Astrocyte of the spinal cord (primary cell): ENCODE data around the gene C5orf52.

Experiments used
- DNase-seq: peaks from one replicate; pipeline ENCODE4 v3.0.0; 2011; ENCODE audit warnings: low read depth, low spot score
- H3K4me3 ChIP-seq: 2 replicates; pipeline ENCODE4 v1.5.1; 2011; ENCODE audit warnings: low read depth, mild to moderate bottlenecking, low read length, moderate library complexity
- CTCF ChIP-seq: IDR thresholded peaks from 2 replicates; pipeline ENCODE4 v1.5.1; 2012; ENCODE audit warnings: low read depth, mild to moderate bottlenecking, low read length, inconsistent platforms
- in situ Hi-C: cut with HindIII; loops from 2 replicates; pipeline ENCODE4 v1.10.0; 2017; ENCODE audit warnings: low sequenced_read_pairs

The C5orf52 gene

GRCh38 chr5:157649101-157649500 is 22.2 kb upstream of the C5orf52 start:
- no peak overlapping the region for H3K4me3 ChIP-seq
- TF ChIP-seq CTCF: no peak
- in situ Hi-C loops: no loop called here
- DNase-seq: no peak

GRCh38 chr5:157650991-157651611 is 20.2 kb upstream of the C5orf52 start:
- TF ChIP-seq CTCF: no peak
- H3K4me3 ChIP-seq: no peak overlapping the region
- DNase-seq: no peak
- in situ Hi-C loops: no loop called here

- H3K4me3 ChIP-seq: peak overlapping the region; percentile 19
- in situ Hi-C loops: no loop called here
- TF ChIP-seq CTCF: peak; percentile 28
- peak; percentile 35 for DNase-seq
Observed at GRCh38 chr5:157651623-157652376, 19.5 kb upstream of the C5orf52 start.

GRCh38 chr5:157652377-157652692 is 19.0 kb upstream of the C5orf52 start, which contains the start of gene SOX30:
Gene SOX30, minus strand, starts transcription at chr5:157652438. Its CDS starts 360 bp downstream, at chr5:157652078.
- no peak for DNase-seq
- TF ChIP-seq CTCF: no peak
- in situ Hi-C loops: no loop called here
- peak within 1 kb of the TSS; percentile 19 for H3K4me3 ChIP-seq

- TF ChIP-seq CTCF: no peak
Observed at GRCh38 chr5:157657516-157657915, 13.8 kb upstream of the C5orf52 start.

GRCh38 chr5:157658893-157659292 is 12.4 kb upstream of the C5orf52 start:
- in situ Hi-C loops: no loop called here
- H3K4me3 ChIP-seq: no peak overlapping the region
- no peak for DNase-seq
- no peak for TF ChIP-seq CTCF

More at GRCh38 chr5:157657516-157657915, 13.8 kb upstream of the C5orf52 start:
- peak; percentile 8 for DNase-seq
- in situ Hi-C loops: no loop called here
- H3K4me3 ChIP-seq: no peak overlapping the region
